Stimulated activated CD8-positive, alpha-beta memory T cell treated with anti-CD3 and anti-CD28 coated beads, Interleukin-2, amount 100 ng/mL, for 1 hour (primary cell): ENCODE results near the gene XDH.
A peak's percentile ranks its signal among the peaks of the same experiment; 100 is the strongest.

Experiments
- DNase-seq, 2 donors: peaks; one replicate each; pipeline ENCODE4 v3.0.0-alpha.2; 2020; ENCODE audit warnings: low read depth in 2 of 2

XDH gene

DNA sequence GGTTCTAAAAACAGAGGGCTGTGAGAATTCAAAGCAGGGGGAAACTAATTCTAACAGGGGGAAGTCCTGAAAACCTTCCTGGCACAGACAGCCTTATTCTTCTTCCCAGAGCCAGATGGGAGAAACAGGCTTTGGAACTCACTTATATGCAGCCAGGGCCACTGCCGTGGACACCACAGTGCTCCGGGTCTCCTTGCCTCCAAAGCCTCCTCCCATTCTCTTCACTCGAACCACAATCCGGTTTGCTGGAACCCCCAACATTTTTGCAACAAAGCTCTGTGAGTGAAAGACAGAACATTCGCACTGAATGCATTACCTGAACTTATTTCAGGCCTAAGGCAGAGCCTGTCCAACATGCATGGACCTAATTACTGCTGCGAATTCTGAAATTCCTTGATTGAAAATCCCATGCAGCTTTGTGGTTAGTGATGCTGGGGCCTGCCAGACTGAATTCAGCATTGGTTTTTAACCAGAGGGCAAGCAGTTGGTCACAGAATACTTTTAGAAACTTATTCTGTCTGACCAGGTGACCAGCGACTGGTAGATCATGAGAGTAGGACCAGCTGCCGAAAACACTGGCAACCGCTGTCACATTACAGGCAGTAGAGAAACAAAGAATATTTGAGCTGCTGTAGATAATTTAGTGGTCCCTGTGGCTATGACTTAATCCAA is 48.6 kb downstream of the XDH start:
- no peak for DNase-seq

DNA sequence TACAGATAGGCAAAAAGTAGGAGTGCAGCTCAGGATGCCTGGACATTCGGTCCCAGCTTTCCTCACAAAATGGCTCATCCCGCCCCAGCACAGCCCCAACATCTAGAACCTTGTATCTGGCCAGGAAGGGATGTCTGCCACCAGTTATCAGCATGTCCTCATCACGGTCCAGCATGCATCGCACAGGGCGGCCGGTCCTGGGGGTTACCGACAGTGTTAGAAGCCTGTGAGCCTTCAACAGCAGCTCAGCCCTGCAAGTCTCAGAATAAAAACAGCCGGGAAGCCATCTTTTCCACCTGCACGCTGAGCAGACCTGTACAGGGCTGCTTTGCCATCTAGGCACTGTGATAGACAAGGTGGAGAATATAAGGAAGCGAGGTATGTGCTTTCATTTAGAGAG is 49.2 kb downstream of the XDH start:
- no peak for DNase-seq

DNA sequence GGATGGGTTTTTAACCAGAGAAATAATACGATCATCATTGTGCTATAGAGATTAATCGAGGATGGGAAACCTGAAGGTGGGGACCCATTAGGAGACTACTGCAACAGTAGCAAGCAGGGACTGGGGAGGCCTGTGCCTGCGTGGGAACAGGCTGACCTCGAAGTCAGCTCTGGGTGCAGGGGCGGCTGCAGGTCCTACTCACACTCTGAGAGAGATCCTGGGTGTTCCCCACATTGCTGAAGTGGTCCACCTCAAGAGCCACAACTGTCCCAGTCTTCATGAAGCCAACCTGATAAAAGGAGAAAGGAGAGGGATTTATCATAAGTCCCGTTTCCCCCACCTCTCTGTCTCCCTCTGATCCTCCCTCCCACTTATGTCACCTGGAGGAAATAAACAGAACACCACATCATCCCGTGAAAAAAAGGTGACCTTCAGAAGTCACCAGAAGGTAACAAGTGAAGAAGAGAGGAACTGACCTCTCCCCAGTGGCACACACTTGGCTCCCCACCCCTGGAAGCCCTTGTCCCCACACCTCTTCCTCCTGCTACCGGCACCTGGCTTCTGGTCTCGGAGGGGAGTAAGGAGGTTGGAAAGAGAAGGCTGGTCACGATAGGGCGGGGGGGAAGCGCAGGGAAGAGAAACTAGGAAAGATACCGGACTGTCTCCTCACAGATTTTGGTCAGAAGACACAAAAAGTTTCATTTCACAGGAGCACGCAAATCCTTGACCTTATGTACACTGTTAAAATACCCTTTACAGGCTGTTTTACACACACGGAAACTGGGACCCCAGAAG is 50.4 kb downstream of the XDH start:
- DNase-seq = no peak

DNA sequence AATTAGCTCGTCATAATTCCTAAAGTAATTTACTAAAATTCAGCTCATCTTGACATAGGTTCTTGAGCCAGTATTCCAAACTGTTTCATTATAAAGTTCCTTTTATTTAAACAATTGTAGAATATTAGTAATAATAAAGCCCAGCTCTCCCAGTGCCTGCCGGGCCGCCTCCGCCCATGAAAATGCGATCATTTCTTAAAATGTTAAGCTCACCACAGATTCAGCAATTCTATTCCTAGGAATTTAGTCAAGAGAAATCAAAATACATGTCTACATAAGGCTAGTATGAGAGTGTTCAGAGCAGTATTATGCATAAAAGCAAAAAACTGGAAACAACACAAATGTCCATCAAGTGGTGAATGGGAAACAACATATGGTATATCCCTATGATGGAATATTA is 52.0 kb downstream of the XDH start:
- DNase-seq = no peak

DNA sequence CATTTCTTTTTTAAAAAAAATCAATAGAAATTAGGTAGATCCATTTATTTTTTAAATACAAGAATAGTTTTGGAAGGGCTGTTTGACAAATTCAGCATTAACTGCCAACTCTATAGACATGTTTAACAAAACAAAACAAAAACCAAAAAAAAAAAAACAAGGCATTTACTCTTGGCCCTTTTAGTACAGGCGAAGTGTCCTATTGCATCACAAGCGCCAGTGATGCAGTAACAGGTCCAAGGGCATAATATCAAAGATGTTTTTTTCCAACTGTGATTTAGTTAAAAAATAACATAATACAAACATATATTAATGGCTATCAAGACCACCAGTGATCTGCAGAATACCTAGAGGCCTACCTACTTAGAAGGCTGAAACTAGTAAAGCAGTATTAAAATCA is 55.3 kb downstream of the XDH start:
- no peak for DNase-seq

DNA sequence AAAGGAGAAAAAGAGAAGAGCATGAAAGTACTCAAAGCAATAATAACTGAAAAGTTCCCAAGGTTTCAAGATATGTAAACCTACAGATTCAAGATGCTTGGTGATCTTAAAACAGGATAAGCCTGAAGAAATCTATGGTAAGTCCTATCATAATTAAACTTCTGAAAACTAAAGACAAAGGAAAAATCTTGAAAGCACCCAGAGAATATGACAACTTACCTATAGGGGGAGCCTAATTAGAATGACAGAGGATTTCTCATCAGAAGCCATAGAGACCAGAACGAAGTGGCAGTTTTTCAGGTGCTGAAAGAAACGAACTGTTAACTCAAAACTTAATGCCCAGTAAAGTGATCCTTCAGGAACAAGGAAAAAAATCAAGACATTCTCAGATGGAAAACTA is 59.7 kb downstream of the XDH start:
- no peak for DNase-seq

DNA sequence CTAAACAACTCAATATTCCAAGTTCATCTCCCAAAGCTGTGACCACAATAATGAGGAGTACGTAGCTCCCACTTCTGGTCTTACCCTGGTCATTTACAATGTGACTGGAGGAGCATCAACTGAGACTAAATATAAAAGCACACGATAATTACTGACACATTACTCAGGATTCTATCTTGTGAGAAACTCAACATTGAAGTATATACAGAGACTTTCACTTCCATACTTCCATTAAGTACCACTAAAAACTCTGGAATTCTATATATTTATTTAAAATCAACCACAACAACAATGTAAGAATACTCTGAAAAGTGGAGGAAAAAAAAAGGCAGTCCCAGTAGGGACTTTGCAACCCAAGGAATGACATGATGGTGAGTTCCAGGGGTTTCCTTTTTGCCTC is 61.4 kb downstream of the XDH start:
- no peak for DNase-seq

DNA sequence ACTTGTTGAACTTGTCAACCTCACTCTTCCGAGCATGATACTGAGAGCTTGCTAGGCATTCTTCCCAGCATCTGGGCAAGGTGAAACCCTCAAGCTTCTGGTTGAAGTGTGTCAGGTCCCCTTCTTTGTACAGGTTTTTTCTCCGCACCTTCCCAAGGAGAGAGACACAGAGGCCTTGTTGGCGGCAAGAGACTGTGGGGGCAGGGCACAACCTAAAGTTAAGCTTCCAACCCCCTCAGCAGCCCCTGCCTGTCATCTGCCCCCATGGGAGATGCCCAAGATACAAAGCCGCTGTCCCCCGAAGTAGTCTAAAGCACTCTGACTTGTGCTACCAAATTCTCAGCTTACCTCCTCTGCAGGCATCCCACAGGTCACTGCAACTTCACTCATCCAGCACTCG is 64.9 kb downstream of the XDH start:
- DNase-seq = no peak

DNA sequence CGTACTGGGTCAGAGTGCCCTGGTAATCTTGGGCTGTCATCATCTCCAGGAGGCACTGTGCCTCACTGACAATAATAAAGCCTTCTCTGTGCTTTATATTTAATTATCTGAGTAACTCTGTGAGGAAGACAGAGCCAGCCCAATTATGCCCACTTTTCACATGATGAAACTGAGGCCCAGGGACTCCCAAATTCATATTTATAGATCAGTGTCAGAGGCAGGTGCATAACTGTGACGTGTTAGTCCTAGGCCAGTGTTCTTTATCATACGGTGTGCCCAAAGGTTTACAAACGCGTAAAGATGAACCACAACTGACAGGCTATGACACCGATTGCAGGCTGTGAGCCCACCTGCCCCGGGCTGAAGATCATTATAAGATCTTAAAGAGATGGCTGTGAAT is 65.4 kb downstream of the XDH start:
- DNase-seq = no peak

DNA sequence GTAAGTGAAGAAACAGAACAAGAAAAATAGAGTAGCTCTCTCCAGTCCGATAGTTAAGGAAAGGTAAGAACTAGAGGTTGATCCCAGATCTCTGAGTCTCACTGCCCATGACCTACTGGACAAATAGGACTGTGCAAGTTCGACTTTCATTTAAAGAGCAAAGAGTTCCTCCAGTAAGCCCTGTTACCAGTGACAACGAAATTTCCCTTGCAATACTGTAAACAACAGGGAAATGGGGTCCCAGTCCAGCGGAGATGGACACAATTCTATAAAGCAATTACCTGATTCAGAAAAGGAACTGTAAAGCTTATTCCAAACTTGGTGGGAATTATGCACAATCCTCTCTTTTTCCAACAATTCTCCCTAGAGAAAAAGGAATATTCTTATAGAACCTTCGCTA is 65.9 kb downstream of the XDH start:
- no peak for DNase-seq

DNA sequence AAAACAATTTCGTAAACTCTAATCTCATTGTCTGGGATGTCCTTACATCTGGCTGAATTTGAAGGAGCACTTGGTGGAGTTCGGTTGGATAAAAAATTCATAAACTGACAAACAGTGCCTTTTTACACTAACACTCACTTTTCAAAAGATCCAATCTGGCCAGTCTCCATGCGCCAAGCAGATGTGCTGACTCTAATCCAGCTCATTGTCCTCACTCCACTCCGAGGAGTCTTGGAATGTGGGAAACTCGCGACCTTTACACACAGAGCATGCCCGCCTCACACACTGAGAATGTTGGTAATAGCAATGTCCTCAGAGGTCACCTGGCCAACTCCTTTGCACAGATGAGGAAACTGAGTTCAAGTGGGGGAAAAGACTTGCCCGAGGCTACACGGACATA is 66.8 kb downstream of the XDH start:
- no peak for DNase-seq

DNA sequence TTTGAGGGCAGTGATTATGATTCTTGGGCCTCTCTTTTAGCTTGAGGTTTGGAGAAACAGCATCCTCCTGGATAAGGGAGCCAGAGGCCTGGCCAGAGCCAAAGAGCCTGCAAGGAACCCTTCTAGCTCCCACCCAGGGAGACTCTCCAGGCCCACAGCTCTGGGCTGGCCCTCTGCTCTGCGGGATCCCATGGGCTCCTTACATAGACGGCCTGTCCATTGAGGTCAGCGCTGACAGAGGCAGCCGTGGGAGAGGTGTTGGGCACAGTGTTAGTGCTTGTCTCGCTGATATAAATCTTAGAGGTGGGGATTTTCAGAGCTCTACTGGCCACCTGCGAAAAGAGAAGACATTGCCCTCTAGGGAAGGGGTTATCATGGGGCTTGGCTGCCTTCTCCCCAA is 67.2 kb downstream of the XDH start:
- no peak for DNase-seq

DNA sequence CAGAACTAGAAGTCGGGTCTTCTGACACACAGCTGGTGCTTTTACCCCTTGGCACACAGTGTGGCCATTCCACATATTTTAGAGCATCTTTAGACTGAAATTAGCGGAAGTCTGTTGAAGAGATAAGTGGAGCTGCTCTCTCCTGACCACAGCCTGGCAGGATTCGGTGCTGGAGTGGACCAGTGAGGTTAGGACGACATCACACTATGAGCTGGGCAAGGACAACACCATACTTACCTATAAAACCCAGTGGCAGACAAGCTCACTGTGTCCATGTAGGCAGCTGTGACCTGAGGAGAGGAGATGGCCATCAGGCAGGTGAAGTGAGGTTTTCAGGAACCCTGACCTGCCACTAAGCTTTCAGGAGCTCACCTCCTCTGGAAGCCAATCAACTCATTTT is 70.1 kb downstream of the XDH start:
- no peak for DNase-seq

DNA sequence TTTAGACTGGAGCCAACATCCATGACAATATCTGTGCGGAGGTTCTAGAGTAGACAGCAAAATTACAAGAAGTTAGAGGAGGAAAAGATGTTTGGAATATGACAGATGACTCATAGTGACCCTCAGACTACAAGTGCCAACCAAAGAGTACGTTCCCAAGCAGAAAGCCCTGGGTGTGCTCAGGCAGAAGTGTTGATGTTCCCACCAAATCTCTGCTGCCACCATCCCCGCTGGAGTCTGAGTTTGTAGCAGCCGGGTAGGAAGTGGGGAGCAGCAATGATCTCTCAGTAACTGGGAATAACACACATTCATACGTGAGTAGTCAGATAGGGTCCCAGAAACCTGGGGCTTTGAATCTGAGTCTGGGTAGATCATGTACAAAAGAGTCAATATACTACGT is 73.2 kb downstream of the XDH start:
- DNase-seq = no peak

DNA sequence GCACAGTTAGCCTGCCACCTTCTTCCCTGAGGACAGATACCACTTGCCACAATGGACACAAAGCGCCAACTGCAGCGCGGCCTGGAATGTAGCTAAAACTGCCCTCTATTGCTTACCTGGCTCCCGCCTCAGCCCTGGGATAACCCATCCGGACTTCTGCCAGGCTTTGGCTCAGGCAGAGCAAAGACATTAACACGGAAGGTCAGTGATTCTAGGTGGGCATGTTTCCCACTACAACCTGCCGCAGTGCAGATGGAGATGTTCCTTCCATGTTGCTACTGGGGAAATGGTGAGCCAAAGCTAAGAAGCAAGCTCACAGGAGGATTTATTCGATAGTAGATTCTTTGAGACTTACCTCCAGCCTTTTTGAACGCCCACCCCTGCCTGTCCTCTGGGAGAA is 74.8 kb downstream of the XDH start:
- DNase-seq = no peak

DNA sequence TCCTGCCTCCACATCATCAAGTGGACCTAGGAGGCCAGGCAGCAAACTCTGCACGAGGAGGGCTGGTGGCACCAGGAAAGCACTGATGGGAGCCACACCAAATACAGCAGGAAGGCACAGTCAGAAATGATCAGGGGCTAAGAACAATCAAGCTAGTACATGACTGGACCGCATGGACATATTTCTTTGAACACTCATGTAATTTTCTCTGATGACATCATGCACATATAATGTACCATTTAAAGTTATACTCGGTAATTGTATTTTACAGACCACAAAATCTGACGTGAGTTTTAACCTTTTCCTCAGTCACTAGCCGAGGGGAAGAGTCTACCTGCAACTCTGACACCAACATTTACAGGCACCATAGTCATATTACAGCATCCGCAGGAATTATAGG is 76.7 kb downstream of the XDH start:
- no peak for DNase-seq

DNA sequence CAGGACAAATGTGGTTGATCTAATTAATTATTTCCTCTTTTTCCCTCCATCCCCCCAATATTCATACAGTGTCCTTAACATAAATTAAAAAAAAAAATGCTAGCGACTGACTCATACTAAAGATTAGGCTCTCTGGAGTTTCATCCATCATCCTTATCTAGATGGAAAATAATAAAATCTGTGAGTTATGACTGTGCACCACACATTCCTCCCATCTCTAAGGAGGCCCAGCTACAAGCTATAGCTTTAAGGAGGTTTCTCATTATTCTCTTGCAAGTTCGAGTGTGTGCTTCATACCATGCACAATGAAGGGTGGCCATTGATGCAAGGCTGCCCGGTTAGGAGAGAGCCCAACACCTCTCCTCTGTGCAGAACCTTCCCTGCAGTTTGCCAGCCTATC is 77.3 kb downstream of the XDH start:
- DNase-seq = no peak

DNA sequence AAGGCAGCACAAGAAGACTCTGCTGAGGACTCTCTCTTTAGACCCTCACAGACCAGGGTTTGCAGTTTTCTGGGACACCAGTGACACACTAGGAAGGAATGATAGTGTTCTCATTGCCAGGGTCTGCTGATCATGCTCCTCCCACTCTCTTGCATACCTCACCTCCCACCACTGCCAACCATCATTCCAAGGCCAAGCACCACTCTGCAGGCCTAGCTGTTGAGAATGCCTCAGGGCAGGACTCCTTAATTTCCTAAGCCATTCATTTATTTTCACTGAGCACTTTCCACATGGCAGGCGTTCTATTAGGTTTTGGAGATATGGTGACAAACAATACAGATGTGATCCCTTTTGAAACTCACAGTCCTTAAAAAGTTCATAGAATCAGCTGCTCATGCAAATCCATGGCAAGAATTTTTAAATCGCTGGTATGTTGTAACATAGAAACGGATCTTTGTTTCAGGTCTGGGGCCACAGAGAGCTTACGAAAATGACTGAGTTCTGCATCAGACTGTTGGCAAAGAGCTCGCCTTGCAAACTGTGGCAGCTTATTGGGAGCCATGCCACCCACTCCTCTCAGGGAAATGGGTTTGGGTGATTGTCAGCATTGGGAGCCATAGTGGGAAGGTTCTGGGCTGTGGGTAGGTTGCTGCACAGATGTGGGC is 78.5 kb downstream of the XDH start:
- no peak for DNase-seq

DNA sequence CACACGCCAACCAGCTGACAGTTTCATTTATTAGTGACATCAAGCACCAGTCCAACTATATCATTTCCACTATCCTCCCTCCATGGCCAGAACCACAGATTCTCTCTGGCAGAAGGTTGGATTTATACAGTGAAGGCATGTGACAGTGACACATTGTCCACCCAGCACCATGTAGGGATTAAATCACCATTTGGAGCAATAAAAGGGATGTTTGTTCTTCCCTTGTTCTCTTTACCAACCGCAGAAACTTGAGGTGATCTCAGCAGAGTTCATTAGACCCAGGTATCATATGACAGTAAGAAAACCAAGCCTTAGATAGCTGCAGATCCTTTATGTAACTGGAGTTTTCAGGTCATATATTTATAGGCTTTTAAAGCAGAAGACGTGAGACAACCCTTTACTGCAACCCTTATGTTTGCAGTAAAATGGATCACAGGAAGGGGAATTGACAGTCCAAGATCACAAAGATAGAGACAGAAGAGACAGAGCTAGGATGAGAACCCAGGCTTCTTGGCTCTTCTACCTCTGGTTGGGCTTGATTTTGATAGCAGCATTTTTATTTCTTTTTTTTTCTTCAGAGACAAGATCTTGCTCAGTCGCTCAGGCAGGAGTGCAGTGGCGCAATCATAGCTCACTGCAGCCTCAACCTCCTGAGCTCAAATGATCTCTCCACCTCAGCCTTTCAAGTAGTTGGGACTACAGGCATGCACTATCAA is 80.1 kb downstream of the XDH start:
- DNase-seq = no peak

DNA sequence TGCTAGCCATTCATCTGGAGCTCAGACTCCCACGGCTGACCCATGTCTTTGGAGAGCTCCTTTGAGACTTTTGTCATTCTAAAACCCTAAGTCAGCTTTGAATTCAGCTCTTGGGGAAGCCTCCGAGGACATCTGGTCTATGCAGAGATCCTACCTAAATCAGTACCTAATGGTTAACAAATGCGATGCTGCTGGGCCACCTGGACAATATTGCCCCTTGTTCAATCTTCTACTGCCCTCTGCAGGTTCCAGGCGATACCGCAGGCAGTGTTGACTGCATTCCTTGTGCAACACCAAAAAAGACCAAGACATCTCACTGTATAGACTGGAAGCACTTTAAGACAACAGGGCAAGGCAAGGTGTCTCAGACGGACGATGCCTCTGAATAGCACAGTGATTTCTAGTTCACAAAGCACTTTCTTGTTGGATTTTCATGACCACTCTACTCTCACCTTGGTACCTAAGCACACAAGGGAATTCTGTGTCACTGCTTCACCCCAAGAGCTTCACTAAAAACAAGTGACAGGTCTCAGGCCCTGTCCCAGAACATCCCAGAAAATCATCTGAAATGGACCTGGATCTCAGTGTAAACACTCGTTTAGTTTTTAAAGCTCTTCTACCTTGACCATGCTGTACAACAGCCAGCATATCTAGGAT is 80.9 kb downstream of the XDH start:
- peak; percentile 39 to 54 for DNase-seq

DNA sequence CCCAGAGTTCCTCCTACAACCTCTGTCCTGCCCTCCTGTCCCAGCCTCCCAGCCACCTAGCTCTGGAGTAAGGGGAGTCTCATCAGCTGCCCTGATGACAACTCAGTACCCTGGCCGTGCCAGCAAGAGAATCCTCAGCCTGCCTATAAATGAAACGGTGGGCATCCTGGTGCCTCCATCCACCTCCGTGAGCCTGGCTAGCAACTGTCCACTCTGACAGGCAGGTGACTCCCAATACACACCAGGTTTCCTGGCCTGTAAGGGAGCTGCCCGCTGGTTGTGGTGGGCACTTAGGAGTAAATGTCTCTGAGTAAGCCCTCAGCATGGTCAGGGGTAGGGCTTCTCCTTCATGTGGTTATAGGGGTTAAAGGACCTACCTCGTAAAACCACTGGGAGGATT is 81.5 kb downstream of the XDH start:
- DNase-seq = no peak

DNA sequence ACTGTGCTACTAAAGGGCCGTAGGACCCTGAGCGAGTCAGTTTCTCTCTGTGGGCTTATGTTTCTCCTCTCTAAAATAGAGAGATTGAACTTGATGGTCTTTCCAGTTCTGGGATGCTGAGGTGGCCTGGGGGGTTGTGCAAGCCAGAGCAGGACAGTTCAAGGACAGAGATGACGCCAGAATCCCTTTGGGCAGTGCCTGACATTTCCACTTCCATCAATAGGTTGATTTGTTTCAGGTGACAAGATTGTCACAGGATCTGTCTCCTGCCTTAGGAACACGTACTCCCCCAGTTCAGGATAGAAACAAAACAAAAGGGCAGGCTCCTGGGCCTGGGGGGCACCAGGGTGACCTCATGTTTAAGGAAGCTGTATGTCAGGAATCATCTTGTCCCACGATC is 82.0 kb downstream of the XDH start:
- no peak for DNase-seq
